CD14-positive monocyte (primary cell): ENCODE data around the gene RASGRF2. TPM values are rescaled to one million over a fixed set of nuclear protein-coding genes. Genes with fewer than 3 reads are reported as not detected.
A peak's percentile ranks its signal among the peaks of the same experiment; 100 is the strongest.

Source experiments
- DNase-seq, 3 donors: peaks; one replicate each; pipeline ENCODE4 v3.0.0-alpha.2; 2011 to 2022
- H2AFZ ChIP-seq: 2 replicates; pipeline ENCODE4 v1.6.0; 2012; ENCODE audit warnings: mild to moderate bottlenecking, low read depth, low read length, inconsistent platforms; ENCODE audit not compliant: insufficient read depth, poor library complexity, severe bottlenecking
- H3K27ac ChIP-seq, 2 donors: 1 replicate in 1 of 2; 2 replicates in 1 of 2; pipeline ENCODE4 v1.5.1; 2012 to 2013; ENCODE audit warnings: low read length in 2 of 2, control low read depth in 1 of 2, inconsistent platforms in 1 of 2, low read depth in 1 of 2, mild to moderate bottlenecking in 1 of 2
- H3K27me3 ChIP-seq, 2 donors: one replicate each; pipeline versions ENCODE4 v1.6.0 to v1.6.1; 2011 to 2013; ENCODE audit warnings: low read length in 2 of 2; ENCODE audit not compliant: control insufficient read depth in 2 of 2, insufficient read depth in 2 of 2
- H3K36me3 ChIP-seq, 2 donors: replicated peaks in 1 of 2; 1 replicate in 1 of 2; 2 replicates in 1 of 2; pipeline versions ENCODE4 v1.5.1 to v1.6.1; 2012 to 2013; ENCODE audit warnings: low read length in 2 of 2, control low read depth in 1 of 2, inconsistent platforms in 1 of 2, mild to moderate bottlenecking in 1 of 2; ENCODE audit not compliant: insufficient read depth in 2 of 2, control insufficient read depth in 1 of 2
- H3K4me1 ChIP-seq, 2 donors: 1 replicate in 1 of 2; 2 replicates in 1 of 2; pipeline versions ENCODE4 v1.5.1 to v1.6.1; 2012 to 2013; ENCODE audit warnings: low read length in 2 of 2, control low read depth in 1 of 2, inconsistent platforms in 1 of 2, mild to moderate bottlenecking in 1 of 2, moderate library complexity in 1 of 2; ENCODE audit not compliant: insufficient read depth in 2 of 2, control insufficient read depth in 1 of 2
- H3K4me2 ChIP-seq: replicated peaks from 2 replicates; pipeline ENCODE3; 2012; ENCODE audit warnings: low read length, moderate library complexity, mild to moderate bottlenecking; ENCODE audit not compliant: poor library complexity, severe bottlenecking; ENCODE audit errors: extremely low read depth
- H3K4me3 ChIP-seq, 3 experiments: fragments of 200-600 bp in 1 of 3; sonication (generic) in 1 of 3; replicated peaks in 1 of 3; 1 replicate in 2 of 3; 2 replicates in 1 of 3; pipeline ENCODE4 v1.5.1; 2011 to 2013; ENCODE audit warnings: low read length in 3 of 3, mild to moderate bottlenecking in 3 of 3, control low read depth in 2 of 3, low read depth in 2 of 3, inconsistent platforms in 1 of 3, moderate library complexity in 1 of 3
- H3K79me2 ChIP-seq: 2 replicates; pipeline ENCODE4 v1.6.0; 2012; ENCODE audit warnings: mild to moderate bottlenecking, control low read depth, inconsistent platforms, low read length, moderate library complexity; ENCODE audit not compliant: insufficient read depth
- H3K9ac ChIP-seq: 2 replicates; pipeline ENCODE4 v1.6.0; 2017; ENCODE audit warnings: low read length, mild to moderate bottlenecking; ENCODE audit not compliant: insufficient read depth, poor library complexity, severe bottlenecking
- H3K9me3 ChIP-seq, 2 donors: replicated peaks in 1 of 2; 1 replicate in 1 of 2; 2 replicates in 1 of 2; pipeline versions ENCODE4 v1.5.1 to v1.6.1; 2012 to 2013; ENCODE audit warnings: low read length in 2 of 2, control low read depth in 1 of 2; ENCODE audit not compliant: control insufficient read depth in 1 of 2, insufficient read depth in 1 of 2
- H4K20me1 ChIP-seq: 2 replicates; pipeline ENCODE4 v1.6.0; 2012; ENCODE audit warnings: mild to moderate bottlenecking, low read length, control low read depth, moderate library complexity; ENCODE audit not compliant: insufficient read depth
- H3K27ac Mint-ChIP-seq, 7 donors: one replicate each; pipeline ENCODE4 v1.8.0; 2020; ENCODE audit warnings: mild to moderate bottlenecking in 7 of 7, mixed read lengths in 7 of 7, moderate library complexity in 6 of 7, inconsistent platforms in 2 of 7
- H3K27me3 Mint-ChIP-seq, 3 donors: one replicate each; pipeline ENCODE4 v1.8.0; 2021 to 2022; ENCODE audit warnings: low read depth in 3 of 3, mild to moderate bottlenecking in 3 of 3, mixed read lengths in 3 of 3, moderate library complexity in 3 of 3, inconsistent platforms in 1 of 3
- H3K36me3 Mint-ChIP-seq, 2 donors: one replicate each; pipeline ENCODE4 v1.8.0; 2020; ENCODE audit warnings: mixed read lengths in 2 of 2, inconsistent platforms in 1 of 2, mild to moderate bottlenecking in 1 of 2
- H3K4me1 Mint-ChIP-seq: one replicate; pipeline ENCODE4 v1.8.0; 2020; ENCODE audit warnings: mild to moderate bottlenecking, mixed read lengths
- H3K4me3 Mint-ChIP-seq, 2 donors: one replicate each; pipeline ENCODE4 v1.8.0; 2020; ENCODE audit warnings: mild to moderate bottlenecking in 2 of 2, mixed read lengths in 2 of 2, moderate library complexity in 1 of 2
- H3K9me3 Mint-ChIP-seq, 7 donors: one replicate each; pipeline ENCODE4 v1.8.0; 2020 to 2022; ENCODE audit warnings: mixed read lengths in 7 of 7, mild to moderate bottlenecking in 6 of 7, moderate library complexity in 6 of 7, inconsistent platforms in 2 of 7
- WGBS: methylation state at CpG from one replicate; pipeline ENCODE4 v1.1.5; 2013; ENCODE audit warnings: missing lambda C conversion rate; ENCODE audit not compliant: insufficient coverage; 5-methylcytosine and 5-hydroxymethylcytosine counted together
- intact Hi-C, 2 donors: fragments of 100-400 bp; cut with micrococcal nuclease; formaldehyde crosslinking; loops; one replicate each; pipeline versions ENCODE4 v1.15.0 to v1.15.1; 2023
- polyA minus RNA-seq: library from RNA; depleted of rRNA, polyadenylated mRNA; stranded (reverse); fragments of >200 nt; gene quantifications from 2 replicates; pipeline ENCODE4 v1.2.3, GENCODE V29; 2012
- polyA plus RNA-seq, 3 donors: library from polyadenylated mRNA; depleted of rRNA in 1 of 3; unstranded in 2 of 3; stranded (reverse) in 1 of 3; fragments of 300-500 nt in 2 of 3; fragments of >200 nt in 1 of 3; fragmentation: Illumina TruSeq in 2 of 3; gene quantifications; 1 replicate in 2 of 3; 2 replicates in 1 of 3; pipeline ENCODE4 v1.2.3, GENCODE V29; 2012 to 2021
- total RNA-seq, 12 experiments: library from RNA in 1 of 12; stranded (reverse) in 1 of 12; fragments of 120-200 nt in 1 of 12; gene quantifications; one replicate each; pipeline ENCODE4 v1.2.4 and lab custom pipeline; 2013 to 2026; ENCODE audit warnings: mixed read lengths in 6 of 12, inconsistent platforms in 1 of 12
- TF ChIP-seq, protein P1 (sequence below): fragments of 200-600 bp; IDR thresholded peaks from one replicate; pipeline ENCODE4 v1.8.0; 2022; ENCODE audit warnings: antibody characterized with exemption, mild to moderate bottlenecking

RASGRF2 gene, protein sequence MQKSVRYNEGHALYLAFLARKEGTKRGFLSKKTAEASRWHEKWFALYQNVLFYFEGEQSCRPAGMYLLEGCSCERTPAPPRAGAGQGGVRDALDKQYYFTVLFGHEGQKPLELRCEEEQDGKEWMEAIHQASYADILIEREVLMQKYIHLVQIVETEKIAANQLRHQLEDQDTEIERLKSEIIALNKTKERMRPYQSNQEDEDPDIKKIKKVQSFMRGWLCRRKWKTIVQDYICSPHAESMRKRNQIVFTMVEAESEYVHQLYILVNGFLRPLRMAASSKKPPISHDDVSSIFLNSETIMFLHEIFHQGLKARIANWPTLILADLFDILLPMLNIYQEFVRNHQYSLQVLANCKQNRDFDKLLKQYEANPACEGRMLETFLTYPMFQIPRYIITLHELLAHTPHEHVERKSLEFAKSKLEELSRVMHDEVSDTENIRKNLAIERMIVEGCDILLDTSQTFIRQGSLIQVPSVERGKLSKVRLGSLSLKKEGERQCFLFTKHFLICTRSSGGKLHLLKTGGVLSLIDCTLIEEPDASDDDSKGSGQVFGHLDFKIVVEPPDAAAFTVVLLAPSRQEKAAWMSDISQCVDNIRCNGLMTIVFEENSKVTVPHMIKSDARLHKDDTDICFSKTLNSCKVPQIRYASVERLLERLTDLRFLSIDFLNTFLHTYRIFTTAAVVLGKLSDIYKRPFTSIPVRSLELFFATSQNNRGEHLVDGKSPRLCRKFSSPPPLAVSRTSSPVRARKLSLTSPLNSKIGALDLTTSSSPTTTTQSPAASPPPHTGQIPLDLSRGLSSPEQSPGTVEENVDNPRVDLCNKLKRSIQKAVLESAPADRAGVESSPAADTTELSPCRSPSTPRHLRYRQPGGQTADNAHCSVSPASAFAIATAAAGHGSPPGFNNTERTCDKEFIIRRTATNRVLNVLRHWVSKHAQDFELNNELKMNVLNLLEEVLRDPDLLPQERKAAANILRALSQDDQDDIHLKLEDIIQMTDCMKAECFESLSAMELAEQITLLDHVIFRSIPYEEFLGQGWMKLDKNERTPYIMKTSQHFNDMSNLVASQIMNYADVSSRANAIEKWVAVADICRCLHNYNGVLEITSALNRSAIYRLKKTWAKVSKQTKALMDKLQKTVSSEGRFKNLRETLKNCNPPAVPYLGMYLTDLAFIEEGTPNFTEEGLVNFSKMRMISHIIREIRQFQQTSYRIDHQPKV (N-terminal part only)
- 0.06 TPM for total RNA-seq (2013)
- polyA plus RNA-seq (under 1 TPM in 2 of 3 donors, not detected in 1; 0.01 to 0.02 TPM), polyA minus RNA-seq (not detected in 2 replicates), total RNA-seq (lab: John Stamatoyannopoulos, UW) (0 to 3.8 (median 0.20) reads per million in 11 experiments)

DNA sequence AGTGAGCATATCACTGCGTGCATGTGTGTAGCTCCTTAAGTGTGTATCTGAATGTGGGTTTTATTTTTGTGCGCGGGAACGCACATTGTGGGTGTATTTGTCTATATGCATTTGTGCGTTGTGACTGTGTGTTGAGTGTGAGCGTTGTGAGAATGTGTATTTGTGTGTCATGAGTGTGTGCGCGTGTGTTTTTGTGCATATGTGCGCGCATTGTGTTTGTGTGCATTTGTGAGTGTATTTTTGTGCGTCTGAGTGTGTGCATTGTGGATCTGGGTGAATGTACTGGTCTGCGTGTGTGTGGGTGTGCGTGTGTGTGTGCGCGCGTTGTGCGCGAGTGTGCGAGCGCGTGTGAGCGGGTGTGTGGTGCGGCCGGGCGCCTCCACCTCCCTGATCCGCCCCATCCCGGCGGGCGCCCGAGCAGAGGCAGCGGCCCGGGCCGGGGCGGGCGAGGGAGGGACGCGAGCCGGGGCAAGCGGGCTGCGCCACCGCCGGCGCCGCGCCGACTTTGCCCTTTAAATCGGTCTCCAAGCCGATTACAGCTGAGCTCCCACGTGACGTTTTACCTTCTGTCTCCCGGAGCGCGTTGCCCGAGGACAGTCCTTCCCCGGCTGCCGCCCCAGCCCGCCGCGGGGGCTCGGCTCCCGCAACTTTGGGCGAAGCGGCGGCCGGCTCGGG, at the start of gene RASGRF2:
TSS of gene RASGRF2 (plus strand) at position 596 of the 675 bp plus-strand sequence. CDS start 376 bp downstream, outside the sequence.
- H3K27ac Mint-ChIP-seq: peak within 1 kb of the TSS in 1 of 7 donors; percentile 1
- peaks cover 2 to 7% of the 10 kb centered on the region in 2 donors for H3K36me3 Mint-ChIP-seq
- H3K27me3 Mint-ChIP-seq: peaks cover 61 to 74% (median 64%) of the 10 kb centered on the region in 3 donors
- Histone ChIP-seq H3K4me3 (no peak within 1 kb of the TSS), H3K27ac (no peak within 1 kb of the TSS), H3K9me3 (peaks cover 0 to 4% of the 10 kb centered on the region in 2 donors), H3K36me3 (no peaks in the 10 kb centered on the region), H2AFZ (no peak within 1 kb of the TSS), H3K4me2 (peak within 1 kb of the TSS; percentile 48), H3K79me2 (no peaks in the 10 kb centered on the region), H4K20me1 (no peaks in the 10 kb centered on the region), H3K4me1 (peaks cover 0 to 7% of the 10 kb centered on the region in 2 donors), H3K9ac (no peak within 1 kb of the TSS), H3K27me3 (peaks cover 82 to 85% of the 10 kb centered on the region in 2 donors)
- intact Hi-C loops: no loop called here
- H3K4me1 Mint-ChIP-seq: peaks cover 8% of the 10 kb centered on the region
- H3K9me3 Mint-ChIP-seq: peaks cover 0 to 9% (median 5%) of the 10 kb centered on the region in 7 donors
- WGBS: 13% methylated on average over 66 of the region's 66 CpGs
- no peak for DNase-seq
- TF ChIP-seq, protein P1, sequence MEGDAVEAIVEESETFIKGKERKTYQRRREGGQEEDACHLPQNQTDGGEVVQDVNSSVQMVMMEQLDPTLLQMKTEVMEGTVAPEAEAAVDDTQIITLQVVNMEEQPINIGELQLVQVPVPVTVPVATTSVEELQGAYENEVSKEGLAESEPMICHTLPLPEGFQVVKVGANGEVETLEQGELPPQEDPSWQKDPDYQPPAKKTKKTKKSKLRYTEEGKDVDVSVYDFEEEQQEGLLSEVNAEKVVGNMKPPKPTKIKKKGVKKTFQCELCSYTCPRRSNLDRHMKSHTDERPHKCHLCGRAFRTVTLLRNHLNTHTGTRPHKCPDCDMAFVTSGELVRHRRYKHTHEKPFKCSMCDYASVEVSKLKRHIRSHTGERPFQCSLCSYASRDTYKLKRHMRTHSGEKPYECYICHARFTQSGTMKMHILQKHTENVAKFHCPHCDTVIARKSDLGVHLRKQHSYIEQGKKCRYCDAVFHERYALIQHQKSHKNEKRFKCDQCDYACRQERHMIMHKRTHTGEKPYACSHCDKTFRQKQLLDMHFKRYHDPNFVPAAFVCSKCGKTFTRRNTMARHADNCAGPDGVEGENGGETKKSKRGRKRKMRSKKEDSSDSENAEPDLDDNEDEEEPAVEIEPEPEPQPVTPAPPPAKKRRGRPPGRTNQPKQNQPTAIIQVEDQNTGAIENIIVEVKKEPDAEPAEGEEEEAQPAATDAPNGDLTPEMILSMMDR: no peak
- peak within 1 kb of the TSS; percentile 59 to 93 for H3K4me3 Mint-ChIP-seq
